GM13977 (cell line): ENCODE data around the gene MTUS2.

Experiments used
- DNase-seq: peaks from one replicate; pipeline ENCODE4 v3.0.0; 2012; ENCODE audit warnings: low spot score
- in situ Hi-C: fragments of 300-500 bp; cut with MboI; formaldehyde crosslinking; loops from one replicate; pipeline ENCODE4 v1.12.0; 2022; ENCODE audit warnings: low sequenced_read_pairs, low pct_unique_long_range_greater_than_20kb, mixed read lengths, inconsistent platforms; ENCODE audit not compliant: unreplicated experiment
- TF ChIP-seq, protein P1 (sequence below): IDR thresholded peaks from 2 replicates; pipeline ENCODE4 v1.5.1; 2012; ENCODE audit warnings: mild to moderate bottlenecking, control low read depth; ENCODE audit not compliant: insufficient read depth; ENCODE audit errors: extremely low read depth, missing control alignments

Gene MTUS2

DNA sequence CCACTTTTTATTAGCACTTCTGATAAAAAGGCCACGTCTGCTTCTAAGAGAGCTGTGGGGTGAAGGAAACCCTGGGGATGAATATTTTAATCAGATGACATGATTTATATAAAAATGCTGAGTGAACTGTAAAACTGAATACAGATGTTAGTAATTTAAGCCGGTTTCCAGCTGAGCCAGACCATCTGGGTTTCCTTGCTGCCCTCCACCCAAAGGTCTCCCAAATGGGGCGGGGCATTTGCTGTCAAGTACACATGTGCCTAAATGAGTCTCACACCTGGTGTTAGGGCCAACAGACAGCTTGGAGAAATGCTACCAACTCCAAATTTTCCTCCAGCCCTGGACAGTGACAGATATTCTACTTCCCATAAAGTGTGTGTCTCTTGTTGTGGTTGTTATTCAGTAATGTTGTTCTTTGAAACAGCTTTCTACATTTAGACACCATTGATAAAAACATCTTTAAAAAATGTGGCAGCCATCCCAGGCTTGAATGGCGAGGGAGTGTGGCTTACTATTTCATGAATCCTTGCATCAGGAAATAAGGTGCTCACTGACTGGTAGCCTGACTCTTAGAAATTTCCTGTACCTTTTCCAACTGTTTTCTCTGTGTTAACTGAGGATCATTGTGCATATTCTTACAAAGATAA, 350.4 kb downstream of the MTUS2 start:
- in situ Hi-C loops, result no loop called here
- TF ChIP-seq, protein P1, sequence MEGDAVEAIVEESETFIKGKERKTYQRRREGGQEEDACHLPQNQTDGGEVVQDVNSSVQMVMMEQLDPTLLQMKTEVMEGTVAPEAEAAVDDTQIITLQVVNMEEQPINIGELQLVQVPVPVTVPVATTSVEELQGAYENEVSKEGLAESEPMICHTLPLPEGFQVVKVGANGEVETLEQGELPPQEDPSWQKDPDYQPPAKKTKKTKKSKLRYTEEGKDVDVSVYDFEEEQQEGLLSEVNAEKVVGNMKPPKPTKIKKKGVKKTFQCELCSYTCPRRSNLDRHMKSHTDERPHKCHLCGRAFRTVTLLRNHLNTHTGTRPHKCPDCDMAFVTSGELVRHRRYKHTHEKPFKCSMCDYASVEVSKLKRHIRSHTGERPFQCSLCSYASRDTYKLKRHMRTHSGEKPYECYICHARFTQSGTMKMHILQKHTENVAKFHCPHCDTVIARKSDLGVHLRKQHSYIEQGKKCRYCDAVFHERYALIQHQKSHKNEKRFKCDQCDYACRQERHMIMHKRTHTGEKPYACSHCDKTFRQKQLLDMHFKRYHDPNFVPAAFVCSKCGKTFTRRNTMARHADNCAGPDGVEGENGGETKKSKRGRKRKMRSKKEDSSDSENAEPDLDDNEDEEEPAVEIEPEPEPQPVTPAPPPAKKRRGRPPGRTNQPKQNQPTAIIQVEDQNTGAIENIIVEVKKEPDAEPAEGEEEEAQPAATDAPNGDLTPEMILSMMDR, result no peak
- DNase-seq, result no peak

DNA sequence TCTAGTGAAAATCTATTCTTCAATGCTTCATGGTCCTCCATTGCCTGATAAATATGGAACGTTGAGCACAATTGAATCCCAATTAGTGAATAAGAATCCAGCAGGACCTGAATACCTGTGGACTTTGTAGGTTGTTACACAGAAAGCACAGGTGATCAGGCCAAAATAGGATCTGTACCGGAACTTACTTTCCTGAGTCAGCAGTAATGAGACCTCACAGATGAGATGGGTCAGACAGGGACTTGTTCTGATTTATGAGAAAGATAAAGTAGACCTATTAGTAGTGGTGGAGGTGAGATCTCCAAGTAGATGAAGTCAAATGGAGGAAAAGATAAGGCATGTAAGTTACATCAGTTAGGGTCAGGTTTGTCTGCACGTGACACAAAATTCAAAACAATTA, 351.1 kb downstream of the MTUS2 start:
- DNase-seq, result no peak
- TF ChIP-seq, protein P1, result no peak
- in situ Hi-C loops, result no loop called here

DNA sequence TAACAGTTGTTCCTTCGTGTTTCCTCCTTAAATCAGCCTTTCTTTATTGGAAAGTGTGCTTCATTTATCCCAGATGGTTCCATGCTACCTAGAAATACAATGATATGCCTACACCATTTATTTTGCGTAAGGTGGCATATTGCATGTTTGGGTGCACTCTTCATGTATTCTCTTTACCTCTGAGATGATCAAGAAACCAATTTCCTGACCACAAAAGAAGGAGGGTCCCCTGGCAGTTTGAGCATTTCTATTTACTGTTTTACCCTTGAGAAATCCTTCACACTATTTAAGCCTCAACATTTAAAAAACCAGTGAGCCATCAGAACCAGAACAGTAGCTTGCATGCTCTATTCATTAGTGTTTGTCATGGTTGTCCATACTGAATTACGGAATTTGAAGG, 354.0 kb downstream of the MTUS2 start:
- in situ Hi-C loops, result no loop called here
- TF ChIP-seq, protein P1, result no peak
- DNase-seq, result no peak

DNA sequence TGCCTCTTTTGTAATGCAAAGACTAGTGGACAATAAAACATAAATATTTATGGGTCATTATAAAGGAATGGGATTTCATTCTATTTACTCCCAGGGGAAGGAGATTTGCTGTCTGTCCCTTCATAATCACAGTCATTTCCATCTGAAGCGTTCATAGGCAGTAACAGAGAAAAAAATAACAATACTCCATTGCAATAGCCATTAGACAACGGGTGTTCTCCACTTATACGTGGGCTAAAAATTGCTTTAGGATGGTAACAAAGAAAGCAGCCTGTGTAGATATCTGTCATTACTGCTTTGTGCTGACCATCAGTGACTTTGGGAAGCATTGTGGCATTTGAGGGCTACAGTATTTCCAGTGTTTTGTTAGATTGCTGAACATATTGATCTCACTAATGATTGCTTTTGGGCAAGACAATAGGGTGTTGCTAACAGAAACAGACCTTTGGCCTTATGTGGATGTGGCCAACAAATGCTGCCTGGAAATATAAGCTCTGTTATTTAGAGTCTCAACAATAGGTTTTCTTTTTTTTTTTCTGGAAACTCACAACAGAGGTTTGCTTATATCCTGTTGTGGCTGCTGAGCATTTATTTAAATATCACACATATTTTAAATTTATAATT, 355.2 kb downstream of the MTUS2 start:
- no peak for DNase-seq
- TF ChIP-seq, protein P1, result no peak
- in situ Hi-C loops, result no loop called here

DNA sequence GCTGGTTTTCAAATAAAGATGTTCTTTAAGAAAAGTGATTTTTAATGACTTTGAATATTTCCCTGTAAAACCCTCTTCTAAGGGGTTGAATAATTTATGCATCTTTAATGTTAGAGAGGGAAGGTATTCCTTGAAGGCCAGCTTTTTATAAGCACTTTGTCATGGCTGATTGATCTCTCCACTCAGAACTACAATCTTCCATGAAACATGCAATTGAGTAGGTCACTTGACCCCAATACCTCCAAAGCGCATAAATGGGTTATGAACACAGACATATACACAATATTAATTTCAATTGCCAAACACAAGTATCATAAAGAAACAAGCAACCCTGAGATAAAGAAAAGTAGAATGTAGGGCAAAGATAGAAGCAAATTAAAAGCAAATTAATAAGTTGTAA, 359.9 kb downstream of the MTUS2 start:
- DNase-seq, result no peak
- TF ChIP-seq, protein P1, result no peak
- in situ Hi-C loops, result no loop called here

DNA sequence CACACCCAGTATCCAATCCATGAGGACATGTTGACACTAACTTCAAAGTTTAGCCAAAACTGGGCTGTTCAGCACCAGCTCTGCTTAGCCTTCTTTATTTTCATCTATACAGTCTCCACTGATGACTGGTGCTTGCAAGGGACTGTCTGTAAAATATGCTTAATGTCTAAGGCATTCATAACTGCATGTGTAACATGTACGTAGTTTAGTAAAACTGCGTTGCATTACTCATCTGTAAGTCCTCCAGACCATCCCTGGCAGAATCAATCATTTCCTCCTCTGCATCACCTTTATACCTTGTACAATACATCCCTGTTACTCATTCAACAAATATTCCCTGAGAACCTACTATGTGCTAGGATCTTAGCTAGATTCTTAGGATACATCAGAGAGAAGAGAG, 362.1 kb downstream of the MTUS2 start:
- in situ Hi-C loops, result no loop called here
- DNase-seq, result no peak
- TF ChIP-seq, protein P1, result no peak
